ENCODE results near the gene KCNMB3. TPM values are rescaled to one million over a fixed set of nuclear protein-coding genes. Genes with fewer than 3 reads are reported as not detected.

Gene KCNMB3
- total RNA-seq, 4 donors from 2014 or later, result 0.26 to 6.2 (median 4.3) TPM

DNA sequence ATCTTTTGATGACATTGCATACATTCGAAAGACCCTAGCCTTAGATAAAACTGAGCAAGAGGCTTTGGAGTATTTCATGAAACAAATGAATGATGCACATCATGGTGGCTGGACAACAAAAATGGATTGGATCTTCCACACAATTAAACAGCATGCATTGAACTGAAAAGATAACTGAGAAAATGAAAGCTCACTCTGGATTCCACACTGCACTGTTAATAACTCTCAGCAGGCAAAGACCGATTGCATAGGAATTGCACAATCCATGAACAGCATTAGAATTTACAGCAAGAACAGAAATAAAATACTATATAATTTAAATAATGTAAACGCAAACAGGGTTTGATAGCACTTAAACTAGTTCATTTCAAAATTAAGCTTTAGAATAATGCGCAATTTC is 16.7 kb downstream of the KCNMB3 start:
- intact Hi-C loops (cut with DNase I; ENCODE audit: low total_unique reads), result no loop called here
- TF ChIP-seq POLR2A (IDR thresholded peaks at IDR 0.05), result no peak
- TF ChIP-seq, protein P1, sequence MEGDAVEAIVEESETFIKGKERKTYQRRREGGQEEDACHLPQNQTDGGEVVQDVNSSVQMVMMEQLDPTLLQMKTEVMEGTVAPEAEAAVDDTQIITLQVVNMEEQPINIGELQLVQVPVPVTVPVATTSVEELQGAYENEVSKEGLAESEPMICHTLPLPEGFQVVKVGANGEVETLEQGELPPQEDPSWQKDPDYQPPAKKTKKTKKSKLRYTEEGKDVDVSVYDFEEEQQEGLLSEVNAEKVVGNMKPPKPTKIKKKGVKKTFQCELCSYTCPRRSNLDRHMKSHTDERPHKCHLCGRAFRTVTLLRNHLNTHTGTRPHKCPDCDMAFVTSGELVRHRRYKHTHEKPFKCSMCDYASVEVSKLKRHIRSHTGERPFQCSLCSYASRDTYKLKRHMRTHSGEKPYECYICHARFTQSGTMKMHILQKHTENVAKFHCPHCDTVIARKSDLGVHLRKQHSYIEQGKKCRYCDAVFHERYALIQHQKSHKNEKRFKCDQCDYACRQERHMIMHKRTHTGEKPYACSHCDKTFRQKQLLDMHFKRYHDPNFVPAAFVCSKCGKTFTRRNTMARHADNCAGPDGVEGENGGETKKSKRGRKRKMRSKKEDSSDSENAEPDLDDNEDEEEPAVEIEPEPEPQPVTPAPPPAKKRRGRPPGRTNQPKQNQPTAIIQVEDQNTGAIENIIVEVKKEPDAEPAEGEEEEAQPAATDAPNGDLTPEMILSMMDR (IDR thresholded peaks at IDR 0.05), result no peak

DNA sequence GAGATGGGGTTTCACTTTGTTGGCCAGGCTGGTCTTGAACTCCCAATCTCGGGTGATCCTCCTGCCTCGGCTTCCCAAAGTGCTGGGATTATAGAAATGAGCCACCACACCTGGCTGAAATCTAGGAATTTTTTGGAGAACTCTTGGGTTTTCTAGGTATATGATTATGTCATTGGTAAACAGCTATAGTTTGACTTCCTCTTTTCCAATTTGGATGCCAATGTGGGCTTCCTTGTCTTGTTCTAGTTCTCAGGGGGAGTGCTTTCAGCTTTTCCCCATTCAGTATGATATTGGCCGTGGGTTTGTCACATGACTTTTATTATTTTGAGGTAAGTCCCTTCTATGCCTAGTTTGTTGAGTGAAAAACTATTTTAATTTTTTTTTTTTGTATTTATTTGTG is 17.9 kb downstream of the KCNMB3 start:
- H3K27ac ChIP-seq, result no peak overlapping the region
- H3K9me3 ChIP-seq, result no peaks in the 10 kb centered on the region
- H3K36me3 ChIP-seq, result no peaks in the 10 kb centered on the region
- TF ChIP-seq POLR2A (IDR thresholded peaks at IDR 0.05), result no peak
- TF ChIP-seq, protein P1 (IDR thresholded peaks at IDR 0.05), result no peak
- H3K4me1 ChIP-seq, result no peaks in the 10 kb centered on the region
- H3K27me3 ChIP-seq, result no peaks in the 10 kb centered on the region
- DNase-seq, result no peak
- intact Hi-C loops (cut with DNase I; ENCODE audit: low total_unique reads), result no loop called here
- H3K4me3 ChIP-seq, result no peak overlapping the region

More for the DNA sequence above, 16.7 kb downstream of the KCNMB3 start:
- Histone ChIP-seq H3K27ac (no peak overlapping the region), H3K4me1 (no peaks in the 10 kb centered on the region), H3K27me3 (no peaks in the 10 kb centered on the region), H3K9me3 (no peaks in the 10 kb centered on the region), H3K36me3 (no peaks in the 10 kb centered on the region), H3K4me3 (no peak overlapping the region)
- no peak for DNase-seq

DNA sequence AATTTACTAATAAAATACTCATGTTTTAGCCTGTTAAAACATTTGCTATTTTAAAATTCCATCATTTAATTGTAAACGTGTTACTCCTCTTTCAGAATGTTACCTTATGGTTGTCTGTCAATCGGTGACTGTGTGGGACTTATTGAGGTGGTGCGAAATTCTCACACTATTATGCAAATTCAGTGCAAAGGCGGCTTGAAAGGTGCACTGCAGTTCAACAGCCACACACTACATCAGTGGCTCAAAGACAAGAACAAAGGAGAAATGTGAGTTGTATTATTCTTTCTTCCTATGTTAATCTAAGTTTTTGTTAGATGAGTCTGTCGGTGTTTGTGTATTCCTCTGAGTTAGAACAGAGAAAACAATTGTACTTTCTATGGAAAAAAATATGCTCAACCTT is 21.7 kb downstream of the KCNMB3 start:
- no peaks in the 10 kb centered on the region for H3K4me1 ChIP-seq
- TF ChIP-seq POLR2A (IDR thresholded peaks at IDR 0.05), result no peak
- TF ChIP-seq, protein P1 (IDR thresholded peaks at IDR 0.05), result no peak
- intact Hi-C loops (cut with DNase I; ENCODE audit: low total_unique reads), result no loop called here
- no peak overlapping the region for H3K27ac ChIP-seq
- H3K27me3 ChIP-seq, result no peaks in the 10 kb centered on the region
- H3K4me3 ChIP-seq, result no peak overlapping the region
- DNase-seq, result no peak
- H3K36me3 ChIP-seq, result no peaks in the 10 kb centered on the region
- H3K9me3 ChIP-seq, result no peaks in the 10 kb centered on the region

DNA sequence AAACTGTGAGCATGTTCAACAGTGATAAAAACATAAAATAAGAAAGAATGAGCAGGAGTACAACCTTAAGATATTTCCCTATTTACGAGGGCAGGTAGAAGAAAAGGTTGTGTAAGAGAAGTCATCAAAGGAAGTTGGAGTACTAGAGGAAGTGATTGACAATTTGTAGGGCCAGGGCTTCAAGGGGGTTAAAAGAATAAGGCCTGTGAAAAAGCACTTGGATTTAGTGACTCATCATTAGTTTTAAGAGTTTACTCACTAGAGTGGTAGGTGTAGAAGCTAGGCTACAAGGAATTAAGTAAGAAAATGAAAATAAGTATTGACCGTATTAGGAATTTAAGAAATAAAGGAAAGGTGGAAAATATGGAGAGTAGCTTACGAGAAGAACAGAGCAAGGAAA is 23.6 kb downstream of the KCNMB3 start:
- intact Hi-C loops (cut with DNase I; ENCODE audit: low total_unique reads), result no loop called here
- H3K4me3 ChIP-seq, result no peak overlapping the region
- no peak overlapping the region for H3K27ac ChIP-seq
- H3K9me3 ChIP-seq, result no peaks in the 10 kb centered on the region
- DNase-seq, result no peak
- H3K36me3 ChIP-seq, result no peaks in the 10 kb centered on the region
- H3K27me3 ChIP-seq, result no peaks in the 10 kb centered on the region
- H3K4me1 ChIP-seq, result no peaks in the 10 kb centered on the region
- TF ChIP-seq, protein P1 (IDR thresholded peaks at IDR 0.05), result no peak
- TF ChIP-seq POLR2A (IDR thresholded peaks at IDR 0.05), result no peak

DNA sequence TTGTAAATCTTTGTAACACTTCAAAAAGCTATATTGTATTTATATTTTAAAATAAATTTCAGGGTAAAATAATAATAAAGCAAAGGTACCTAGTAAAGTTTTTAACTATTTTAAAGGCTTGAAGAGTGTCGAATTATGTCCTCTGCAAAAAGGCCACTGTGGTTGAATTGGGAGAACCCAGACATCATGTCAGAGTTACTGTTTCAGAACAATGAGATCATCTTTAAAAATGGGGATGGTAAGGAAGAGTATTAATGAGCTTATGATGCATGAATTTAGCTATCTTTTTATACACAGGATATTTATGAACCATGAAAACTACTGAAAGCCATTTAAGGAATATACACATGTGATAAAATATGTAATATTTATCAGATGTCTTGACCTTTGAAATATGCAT is 26.3 kb downstream of the KCNMB3 start:
- no peaks in the 10 kb centered on the region for H3K9me3 ChIP-seq
- TF ChIP-seq POLR2A (IDR thresholded peaks at IDR 0.05), result no peak
- TF ChIP-seq, protein P1 (IDR thresholded peaks at IDR 0.05), result no peak
- no peaks in the 10 kb centered on the region for H3K36me3 ChIP-seq
- no peak overlapping the region for H3K27ac ChIP-seq
- H3K27me3 ChIP-seq, result no peaks in the 10 kb centered on the region
- intact Hi-C loops (cut with DNase I; ENCODE audit: low total_unique reads), result no loop called here
- H3K4me3 ChIP-seq, result no peak overlapping the region
- no peak for DNase-seq
- no peaks in the 10 kb centered on the region for H3K4me1 ChIP-seq
